ENCODE measurements around the gene LEF1. TPM values are rescaled to one million over a fixed set of nuclear protein-coding genes. Genes with fewer than 3 reads are reported as not detected.

The LEF1 gene
- 1 to 10 TPM; 2.3 to 3.0 TPM for total RNA-seq
- long read RNA-seq, donor 1, partial matches to known transcripts, result 0 of 1 reads
- long read RNA-seq, donor 1, other reads (novel, unspliced or antisense), result 1 of 1 reads
- long read RNA-seq, donor 2, result 0 reads

GRCh38 chr4:108168671-108169523 lies at the start of gene LEF1:
LEF1 (minus strand) TSS chr4:108168932; CDS start chr4:108167767, 1,165 bp downstream.
- DNase-seq (ENCODE audit: low spot score), result no peak
- intact Hi-C loops (cut with DNase I), result no loop called here

- intact Hi-C loops (cut with DNase I), result no loop called here
- no peak for DNase-seq (ENCODE audit: low spot score)
Observed at GRCh38 chr4:108216510-108216909, 47.8 kb upstream of the LEF1 start.

GRCh38 chr4:108215055-108215454 lies 46.3 kb upstream of the LEF1 start:
- intact Hi-C loops (cut with DNase I), result no loop called here
- DNase-seq (ENCODE audit: low spot score), result no peak

DNA sequence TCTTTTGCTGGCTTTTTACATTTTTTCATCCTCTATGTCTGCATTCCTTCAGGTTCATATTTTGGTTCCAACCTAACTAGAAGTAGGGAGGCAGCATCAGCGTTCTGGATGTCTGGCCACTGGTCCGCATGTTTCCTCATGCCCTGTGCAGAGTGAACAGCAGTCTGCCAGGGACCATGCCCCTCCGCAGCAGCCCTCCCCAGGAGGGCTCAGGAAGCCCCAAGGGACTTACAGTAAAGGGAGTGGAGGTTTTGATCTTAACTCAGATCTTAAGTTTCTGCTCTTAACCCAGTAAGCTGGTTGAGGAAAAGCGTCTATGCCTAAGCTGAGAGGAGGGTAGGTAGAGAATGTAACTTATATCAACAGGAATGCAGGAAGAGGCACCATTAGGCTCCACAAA lies 45.0 kb upstream of the LEF1 start:
- no peak for DNase-seq (ENCODE audit: low spot score)
- intact Hi-C loops (cut with DNase I), result no loop called here

GRCh38 chr4:108213308-108213707 lies 44.6 kb upstream of the LEF1 start:
- DNase-seq (ENCODE audit: low spot score), result no peak
- intact Hi-C loops (cut with DNase I), result no loop called here

DNA sequence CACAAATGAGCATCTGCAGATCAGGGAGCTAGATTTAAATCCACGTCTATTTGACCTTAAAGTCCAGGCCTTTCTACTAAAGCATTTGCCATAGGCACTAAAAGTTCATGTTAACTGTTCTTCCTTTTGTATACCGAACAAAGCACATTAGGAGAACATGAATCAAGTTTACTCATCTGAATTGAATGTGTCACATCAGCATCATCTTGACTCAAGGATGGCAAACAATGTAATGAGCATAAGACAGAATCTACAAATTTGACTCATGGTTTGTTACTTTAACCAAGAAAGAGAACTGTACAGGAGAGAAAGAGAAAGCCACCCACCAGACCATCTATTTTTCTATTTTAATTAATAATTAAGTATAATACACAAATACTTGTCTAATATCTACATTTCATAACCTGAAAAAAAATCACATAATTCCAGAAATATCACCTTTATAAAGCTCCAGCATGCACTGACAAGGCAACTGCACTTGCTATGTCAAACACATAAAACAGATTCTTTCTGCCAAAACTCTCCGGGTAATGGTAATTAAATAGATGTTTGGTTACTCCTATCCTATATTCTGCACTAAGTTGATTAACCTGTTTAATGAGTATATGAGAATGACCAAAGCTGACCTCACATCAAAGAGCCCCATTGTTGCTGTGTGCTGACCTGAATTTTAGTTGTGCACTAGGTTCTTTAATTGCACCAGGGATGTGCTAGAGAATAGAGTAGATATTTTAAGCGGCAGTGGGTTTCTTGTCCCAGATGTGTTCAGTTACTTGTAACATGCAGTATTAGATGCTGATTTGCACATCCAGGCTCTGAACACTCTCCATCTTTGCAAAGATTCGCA lies 42.5 kb upstream of the LEF1 start:
- intact Hi-C loops (cut with DNase I), result no loop called here
- DNase-seq (ENCODE audit: low spot score), result no peak

DNA sequence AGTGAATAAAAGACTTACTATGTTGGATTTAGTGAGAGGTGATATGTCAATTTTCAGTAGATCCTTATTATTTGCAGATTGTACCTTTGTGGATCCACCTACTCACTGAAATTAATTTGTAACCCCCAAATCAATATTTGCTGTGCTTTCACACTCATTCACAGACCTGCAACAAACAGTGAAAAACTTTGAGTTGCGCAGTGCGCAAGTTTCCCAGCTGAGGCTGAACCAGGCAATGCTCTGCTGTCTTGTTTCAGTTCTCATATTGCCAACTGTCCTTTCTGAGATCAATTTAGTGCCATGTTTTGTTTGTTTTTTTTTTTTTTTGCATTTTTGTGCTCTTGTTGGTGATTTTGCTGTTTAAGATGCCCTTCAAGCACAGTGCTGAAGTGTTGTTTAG lies 40.8 kb upstream of the LEF1 start:
- DNase-seq (ENCODE audit: low spot score), result no peak
- intact Hi-C loops (cut with DNase I), result no loop called here

GRCh38 chr4:108205859-108206258 lies 37.1 kb upstream of the LEF1 start:
- intact Hi-C loops (cut with DNase I), result no loop called here
- no peak for DNase-seq (ENCODE audit: low spot score)

- intact Hi-C loops (cut with DNase I), result no loop called here
- DNase-seq (ENCODE audit: low spot score), result no peak
Observed at GRCh38 chr4:108204518-108204917, 35.8 kb upstream of the LEF1 start.

DNA sequence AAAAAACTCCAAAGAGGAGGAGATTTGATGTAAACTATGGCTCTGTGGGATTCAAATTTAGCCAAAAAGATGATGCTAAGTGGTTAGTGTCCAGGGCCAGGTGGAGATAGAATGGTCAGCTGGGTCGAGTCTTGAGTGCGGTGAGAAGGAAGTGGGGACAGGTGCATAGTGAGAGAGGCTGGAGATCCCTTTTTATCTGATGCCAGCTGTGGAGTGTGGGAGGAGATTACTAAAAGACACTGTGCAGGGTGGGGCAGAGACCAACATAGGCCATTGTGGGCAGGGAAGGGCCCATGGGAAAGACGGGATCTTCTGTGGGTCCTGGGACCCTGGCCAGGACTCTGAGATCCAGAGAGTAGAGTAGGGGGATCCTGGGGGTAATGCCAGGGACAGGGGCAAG lies 34.6 kb upstream of the LEF1 start:
- no peak for DNase-seq (ENCODE audit: low spot score)
- intact Hi-C loops (cut with DNase I), result no loop called here

GRCh38 chr4:108201774-108202173 lies 33.0 kb upstream of the LEF1 start:
- intact Hi-C loops (cut with DNase I), result no loop called here
- DNase-seq (ENCODE audit: low spot score), result no peak

DNA sequence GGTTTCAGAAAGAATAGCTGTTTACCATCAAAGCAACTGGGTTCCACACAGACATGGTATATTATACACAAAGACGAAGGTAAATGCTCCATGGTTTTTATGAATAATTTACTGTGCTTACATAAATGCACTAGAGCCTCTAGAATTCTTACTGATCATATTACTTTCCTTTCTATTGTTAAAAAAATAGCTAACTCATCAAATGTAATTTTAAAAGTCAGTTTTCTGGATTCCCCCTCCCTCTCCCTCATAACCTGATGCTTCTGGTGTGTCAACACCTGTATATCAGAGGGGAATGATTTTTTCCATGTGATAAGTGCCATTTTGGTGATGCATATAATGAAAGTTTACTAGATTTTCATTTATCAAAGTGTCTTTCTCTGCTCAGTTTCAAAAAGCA lies 31.1 kb upstream of the LEF1 start:
- DNase-seq (ENCODE audit: low spot score), result no peak
- intact Hi-C loops (cut with DNase I), result no loop called here

DNA sequence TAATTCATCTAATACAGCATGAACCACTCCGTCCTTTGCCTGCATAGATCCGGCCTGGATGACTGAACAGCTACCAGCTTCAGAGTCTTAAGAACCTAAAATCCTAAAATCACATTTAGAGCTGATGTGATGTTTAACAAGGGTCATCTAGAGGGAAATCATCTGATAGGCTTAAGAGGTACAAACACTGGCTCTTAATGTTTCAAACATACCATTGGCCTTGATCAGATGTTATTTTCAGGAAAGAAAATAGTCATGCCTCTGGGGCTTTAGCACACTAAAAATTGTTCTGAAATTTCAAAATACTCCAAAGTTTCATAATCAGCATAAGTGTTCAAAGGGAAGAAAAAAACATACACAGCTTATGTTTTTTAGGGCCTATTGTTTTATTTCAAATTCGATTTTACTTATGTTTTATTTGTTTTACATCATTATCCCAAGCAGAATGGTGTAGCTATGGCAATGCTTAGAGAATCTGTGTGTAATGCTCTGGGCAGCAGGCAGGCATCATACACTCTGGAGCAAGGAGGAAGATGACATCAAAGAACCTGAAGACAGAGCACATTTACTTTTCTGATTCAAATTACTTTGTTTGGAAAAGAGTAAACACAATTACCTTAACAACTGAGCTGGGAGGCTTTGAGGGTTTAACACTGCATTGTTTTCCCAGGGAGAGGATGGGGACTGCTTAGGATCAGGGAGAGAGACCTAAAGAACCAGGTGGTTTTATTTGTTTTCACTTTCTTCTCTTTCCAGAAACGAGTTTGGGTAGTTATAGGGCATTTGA lies 25.3 kb upstream of the LEF1 start:
- intact Hi-C loops (cut with DNase I), result no loop called here
- DNase-seq (ENCODE audit: low spot score), result no peak

GRCh38 chr4:108192935-108193334 lies 24.2 kb upstream of the LEF1 start:
- DNase-seq (ENCODE audit: low spot score), result no peak
- intact Hi-C loops (cut with DNase I), result no loop called here

- intact Hi-C loops (cut with DNase I), result no loop called here
- DNase-seq (ENCODE audit: low spot score), result no peak
Observed at GRCh38 chr4:108192056-108192455, 23.3 kb upstream of the LEF1 start.

GRCh38 chr4:108191269-108191914 lies 22.7 kb upstream of the LEF1 start:
- no peak for DNase-seq (ENCODE audit: low spot score)
- intact Hi-C loops (cut with DNase I), result no loop called here

GRCh38 chr4:108188770-108189169 lies 20.0 kb upstream of the LEF1 start:
- DNase-seq (ENCODE audit: low spot score), result no peak
- intact Hi-C loops (cut with DNase I), result loop anchor here in 1 of 2 donors (10.0 kb wide), 1 partner anchor 264 kb away; no protein-coding TSS in a partner anchor

DNA sequence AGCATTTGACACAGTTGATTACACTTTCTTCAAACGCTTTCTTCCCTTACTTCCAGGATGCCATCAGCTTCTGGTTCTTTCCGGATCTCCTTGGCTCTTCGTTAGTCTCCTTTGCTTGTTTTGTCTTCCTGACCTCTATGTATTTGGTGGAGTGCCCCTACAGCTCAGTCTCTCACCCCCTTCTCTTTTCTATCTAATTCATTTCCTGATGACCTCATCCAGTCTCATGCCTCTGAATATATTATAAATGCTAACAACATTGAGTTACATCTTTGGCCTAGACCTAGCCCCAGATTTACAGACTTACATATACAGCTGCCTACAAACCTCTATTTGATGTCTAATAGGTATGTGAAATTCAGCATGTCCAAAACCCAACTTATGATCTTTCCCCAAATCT lies 16.5 kb upstream of the LEF1 start:
- intact Hi-C loops (cut with DNase I), result loop anchor here in 1 of 2 donors (10.0 kb wide), 1 partner anchor 260 kb away; no protein-coding TSS in a partner anchor
- DNase-seq (ENCODE audit: low spot score), result no peak

All from posterior vena cava (tissue), 2 donors.